ENCODE results near the gene IL20RB. TPM values are rescaled to one million over a fixed set of nuclear protein-coding genes. Genes with fewer than 3 reads are reported as not detected.

IL20RB gene
- total and polyA plus RNA-seq, 2 of the 13 experiments (the other 11 are each of a cell fraction or from before 2014, with no cell fraction given) = 0.22 to 0.32 TPM

DNA sequence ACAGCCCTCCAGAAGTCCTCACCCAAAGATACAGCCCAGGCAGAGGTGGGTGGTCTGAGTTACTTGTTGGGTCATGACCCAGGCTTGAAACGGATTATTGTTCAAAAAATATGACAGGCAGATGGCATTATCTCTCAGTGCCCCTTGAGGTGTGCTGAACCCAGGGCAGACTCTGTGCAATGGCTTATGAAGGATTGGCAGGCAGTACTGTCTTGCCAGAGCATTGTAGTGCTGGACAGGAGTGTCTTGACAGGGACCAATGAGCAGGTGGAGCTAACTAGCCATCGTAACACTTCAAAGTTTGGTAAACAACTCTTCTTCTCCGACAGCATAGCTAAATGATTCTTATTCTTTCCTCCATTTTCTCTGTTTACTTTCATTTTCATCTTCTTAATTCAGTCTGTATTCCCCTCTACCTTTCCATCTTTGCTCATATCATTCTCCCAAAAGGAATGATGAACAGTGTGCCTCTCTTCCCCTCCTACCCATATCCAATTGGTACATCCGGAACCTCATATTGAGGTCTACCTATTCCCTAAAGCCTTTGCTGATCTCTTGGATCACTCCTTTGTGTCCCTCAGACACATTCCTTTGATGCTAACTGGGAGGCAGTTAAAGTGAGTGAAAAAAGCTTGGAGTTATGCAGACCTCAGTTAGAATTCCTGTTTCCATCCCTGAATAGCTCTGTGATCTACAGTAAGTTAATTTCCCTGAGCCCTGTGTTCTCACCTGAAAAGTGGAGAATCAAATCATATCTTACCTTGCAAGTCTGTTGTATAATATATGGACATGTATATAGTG lies 2.6 kb upstream of the IL20RB start:
- no TSS peak for BruUV-seq (replicated peaks)
- FAIRE-seq (peak; percentile 18), DNase-seq (ENCODE audit: low spot score) (peak; percentile 8), ATAC-seq (peak; percentile 62)
- intact Hi-C loops (cut with micrococcal nuclease; ENCODE audit: unreplicated experiment) = loop anchor here (5.0 kb wide), 1 partner anchor 93 kb away; the partner anchor contains the start of gene NCK1
- H3K9ac ChIP-seq (ENCODE audit: insufficient read depth, low read depth, low read length) = 0 out of 2 replicates have a peak overlapping the region, but pooled peaks have one; percentile 4
- in situ Hi-C loops (cut with HindIII; ENCODE audit: extremely low pct_ligation_motif_present, low pct_unique_long_range_greater_than_20kb) = no loop called here
- H3K4me2 ChIP-seq (ENCODE audit: low read depth, low read length) = peak overlapping the region; percentile 56
- peaks cover 38% of the 10 kb centered on the region for H3K4me1 ChIP-seq (ENCODE audit: insufficient read depth, low read length)
- POLR2A ChIA-PET = interaction anchor here (0.5 to 2.3 kb wide), 6 partner anchors 59 to 759 kb away, joined by 3 to 18 read pairs (median 5); partner anchors contain the start of genes MSL2, NCK1 and STAG1
- no peaks in the 10 kb centered on the region for H3K36me3 ChIP-seq (replicated peaks in 1 of 2; ENCODE audit: control insufficient read depth in 1 of 2, insufficient read depth in 2 of 2, low read length in 2 of 2)
- 64% methylated on average over 4 of the region's 4 CpGs for WGBS (ENCODE audit: low lambda C conversion rate)
- peak overlapping the region; percentile 18 for H2AFZ ChIP-seq (ENCODE audit: low read length)
- H3K27ac ChIP-seq (ENCODE audit: extremely low read length, insufficient read depth, low read length) = peak overlapping the region; percentile 41
- no peak for TF ChIP-seq ZNF878 (CRISPR knock-in tag; IDR thresholded peaks at IDR 0.05)
- TF ChIP-seq ZBTB37 (CRISPR knock-in tag; IDR thresholded peaks at IDR 0.05) = no peak
- no peak for TF ChIP-seq ZNF326 (CRISPR knock-in tag; IDR thresholded peaks at IDR 0.05; ENCODE audit: borderline replicate concordance)
- TF ChIP-seq HCFC1 (IDR thresholded peaks at IDR 0.05; ENCODE audit: low read depth, low read length) = no peak
- TF ChIP-seq CHD2 (IDR thresholded peaks at IDR 0.05; ENCODE audit: low read depth, low read length) = no peak
- TF ChIP-seq ZNF850 (CRISPR knock-in tag; conservative IDR thresholded peaks at IDR 0.05) = no peak
- no peak for TF ChIP-seq MED1 (CRISPR knock-in tag; IDR thresholded peaks at IDR 0.05)
- TF ChIP-seq BRCA1 (CRISPR knock-in tag; IDR thresholded peaks at IDR 0.05) = no peak
- TF ChIP-seq ZNF567 (CRISPR knock-in tag; IDR thresholded peaks at IDR 0.05; ENCODE audit: borderline replicate concordance) = no peak
- TF ChIP-seq CSRNP2 (CRISPR knock-in tag; conservative IDR thresholded peaks at IDR 0.05; ENCODE audit: low read depth) = no peak
- no peak for TF ChIP-seq EEA1 (CRISPR knock-in tag; IDR thresholded peaks at IDR 0.05; ENCODE audit: borderline replicate concordance)
- TF ChIP-seq CBX1 (IDR thresholded peaks at IDR 0.05; ENCODE audit: low read depth) = no peak
- TF ChIP-seq, protein P1, sequence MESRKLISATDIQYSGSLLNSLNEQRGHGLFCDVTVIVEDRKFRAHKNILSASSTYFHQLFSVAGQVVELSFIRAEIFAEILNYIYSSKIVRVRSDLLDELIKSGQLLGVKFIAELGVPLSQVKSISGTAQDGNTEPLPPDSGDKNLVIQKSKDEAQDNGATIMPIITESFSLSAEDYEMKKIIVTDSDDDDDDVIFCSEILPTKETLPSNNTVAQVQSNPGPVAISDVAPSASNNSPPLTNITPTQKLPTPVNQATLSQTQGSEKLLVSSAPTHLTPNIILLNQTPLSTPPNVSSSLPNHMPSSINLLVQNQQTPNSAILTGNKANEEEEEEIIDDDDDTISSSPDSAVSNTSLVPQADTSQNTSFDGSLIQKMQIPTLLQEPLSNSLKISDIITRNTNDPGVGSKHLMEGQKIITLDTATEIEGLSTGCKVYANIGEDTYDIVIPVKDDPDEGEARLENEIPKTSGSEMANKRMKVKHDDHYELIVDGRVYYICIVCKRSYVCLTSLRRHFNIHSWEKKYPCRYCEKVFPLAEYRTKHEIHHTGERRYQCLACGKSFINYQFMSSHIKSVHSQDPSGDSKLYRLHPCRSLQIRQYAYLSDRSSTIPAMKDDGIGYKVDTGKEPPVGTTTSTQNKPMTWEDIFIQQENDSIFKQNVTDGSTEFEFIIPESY (CRISPR knock-in tag; IDR thresholded peaks at IDR 0.05) = no peak
- no peaks in the 10 kb centered on the region for H4K20me1 ChIP-seq (ENCODE audit: insufficient read depth, low read length)
- peak overlapping the region in 1 of 3 experiments; percentile 7; a peak in 1 of 6 replicates for H3K4me3 ChIP-seq (replicated peaks in 1 of 3; ENCODE audit: insufficient read depth in 1 of 3, low read depth in 2 of 3, low read length in 3 of 3)
- CTCF ChIA-PET (ENCODE audit: low intra/inter-chr PET ratio, low total read pairs) = no interaction called here
- no peaks in the 10 kb centered on the region for H3K79me2 ChIP-seq (ENCODE audit: insufficient read depth, low read length)
- H3K27me3 ChIP-seq (ENCODE audit: control insufficient read depth in 1 of 2, insufficient read depth in 2 of 2, low read length in 2 of 2) = no peaks in the 10 kb centered on the region
- H3K9me3 ChIP-seq (ENCODE audit: low read length) = no peaks in the 10 kb centered on the region

Measured in HepG2 (cell line).